Spleen (tissue), 11 donors: ENCODE measurements around the gene TMEM40. TPM values are rescaled to one million over a fixed set of nuclear protein-coding genes. Genes with fewer than 3 reads are reported as not detected.

Experiments used
- DNase-seq: peaks from one replicate; pipeline ENCODE4 v3.0.0-alpha.2; 2020
- H3K27ac ChIP-seq, 8 donors: fragments of 200-600 bp; sonication (generic) in 7 of 8; 1 replicate in 4 of 8; 2 replicates in 4 of 8; pipeline versions ENCODE4 v1.5.0 to v1.8.0; 2016 to 2021; ENCODE audit warnings: inconsistent platforms in 4 of 8, mild to moderate bottlenecking in 4 of 8, moderate library complexity in 1 of 8
- H3K27me3 ChIP-seq, 7 donors: fragments of 200-600 bp; sonication (generic) in 6 of 7; replicated peaks in 1 of 7; 1 replicate in 4 of 7; 2 replicates in 3 of 7; pipeline versions ENCODE4 v1.5.0 to v1.8.0; 2016 to 2021; ENCODE audit warnings: inconsistent platforms in 3 of 7, mild to moderate bottlenecking in 1 of 7
- H3K36me3 ChIP-seq, 6 donors: fragments of 200-600 bp; sonication (generic) in 5 of 6; 1 replicate in 4 of 6; 2 replicates in 2 of 6; pipeline versions ENCODE4 v1.5.0 to v1.8.0; 2016 to 2021; ENCODE audit warnings: inconsistent platforms in 2 of 6
- H3K4me1 ChIP-seq, 6 donors: fragments of 200-600 bp; sonication (generic) in 5 of 6; 1 replicate in 3 of 6; 2 replicates in 3 of 6; pipeline versions ENCODE4 v1.5.0 to v1.8.0; 2016 to 2021; ENCODE audit warnings: inconsistent platforms in 3 of 6
- H3K4me3 ChIP-seq, 8 donors: fragments of 200-600 bp; sonication (generic) in 7 of 8; 1 replicate in 4 of 8; 2 replicates in 4 of 8; pipeline versions ENCODE4 v1.5.0 to v1.8.0; 2016 to 2021; ENCODE audit warnings: inconsistent platforms in 4 of 8, mild to moderate bottlenecking in 4 of 8, moderate library complexity in 2 of 8
- H3K9me3 ChIP-seq, 8 donors: fragments of 200-600 bp; sonication (generic) in 7 of 8; 1 replicate in 4 of 8; 2 replicates in 4 of 8; pipeline versions ENCODE4 v1.5.0 to v1.8.0; 2016 to 2021; ENCODE audit warnings: inconsistent platforms in 4 of 8
- CTCF ChIP-seq, 11 experiments: fragments of 200-600 bp in 7 of 11; fragments of 450-650 bp in 4 of 11; sonication (generic) in 4 of 11; IDR thresholded peaks in 8 of 11; conservative IDR thresholded peaks in 3 of 11; 1 replicate in 7 of 11; 2 replicates in 4 of 11; pipeline versions ENCODE4 v1.4.0 to v1.8.0; 2016 to 2021; ENCODE audit warnings: antibody characterized with exemption in 11 of 11, inconsistent platforms in 4 of 11, mild to moderate bottlenecking in 1 of 11
- POLR2A ChIP-seq, 3 donors: fragments of 450-650 bp; IDR thresholded peaks; one replicate each; pipeline ENCODE4 v1.5.1; 2017; ENCODE audit warnings: antibody characterized with exemption in 3 of 3, mild to moderate bottlenecking in 1 of 3
- POLR2AphosphoS5 ChIP-seq, 3 donors: sonication (generic); formaldehyde crosslinking; IDR thresholded peaks; one replicate each; pipeline ENCODE4 v1.5.1; 2017; ENCODE audit warnings: antibody characterized with exemption in 3 of 3
- WGBS, 5 donors: extraction: QIAGEN DNeasy Blood & Tissue Kit in 3 of 5; methylation state at CpG; one replicate each; pipeline versions ENCODE4 v1.1.5 to v1.1.7; 2013 to 2018; 5-methylcytosine and 5-hydroxymethylcytosine counted together
- intact Hi-C: fragments of 100-400 bp; cut with DNase I; formaldehyde crosslinking; loops from one replicate; pipeline ENCODE4 v1.15.0; 2023; ENCODE audit warnings: low total_unique reads
- polyA plus RNA-seq, 3 donors: library from polyadenylated mRNA; stranded (reverse); fragments of 200-250 nt; gene quantifications; one replicate each; pipeline ENCODE4 v1.2.1, GENCODE V29; 2013
- total RNA-seq, 7 donors: library from RNA; depleted of rRNA in 3 of 7; stranded (reverse); fragments of >200 nt in 3 of 7; fragmentation: NEBNext Ultra II Directional in 4 of 7; extraction: Animal tissue kit (Norgen Biotek cat#: 25700) in 4 of 7; gene quantifications; one replicate each; pipeline versions ENCODE4 v1.1.0 to v1.2.1, GENCODE V29; 2016 to 2021
- donor health status: healthy with polysubstance abuse.
- donor health status: DM: no; HTN: no; CAD: no; lungs with moderate emphysema.
- donor health status: DM: no; HTN: no; CAD: no.
- donor health status: Bipolar disorder and iron deficiency.
- donor health status: healthy.
- donor health status: DM: no; HTN: no; CAD: no.
- donor health status: DM: yes; HTN: yes; CAD: no.

TMEM40 gene
- total and polyA plus RNA-seq, 10 donors = 0.29 to 3.8 (median 2.0) TPM

GRCh38 chr3:12766541-12766940 is 7.5 kb upstream of the TMEM40 start:
- WGBS, 5 donors = 77 to 94% (median 82%) methylated on average over 5 to 6 of the region's 6 CpGs
- Histone ChIP-seq H3K27me3 (no peaks in the 10 kb centered on the region), H3K4me1 (no peaks in the 10 kb centered on the region), H3K4me3 (no peak overlapping the region), H3K9me3 (no peaks in the 10 kb centered on the region), H3K36me3 (no peaks in the 10 kb centered on the region), H3K27ac (no peak overlapping the region)
- intact Hi-C loops = no loop called here
- DNase-seq = no peak
- TF ChIP-seq CTCF (IDR thresholded peaks at IDR 0.05 in 8 of 11, conservative IDR thresholded peaks at IDR 0.05 in 3 of 11) = no peak
- no peak for TF ChIP-seq POLR2A (IDR thresholded peaks at IDR 0.05)
- no peak for TF ChIP-seq POLR2AphosphoS5 (IDR thresholded peaks at IDR 0.05)

GRCh38 chr3:12764171-12764776 is 5.2 kb upstream of the TMEM40 start:
- H3K27me3 ChIP-seq = no peaks in the 10 kb centered on the region
- H3K4me3 ChIP-seq = no peak overlapping the region
- H3K9me3 ChIP-seq = no peaks in the 10 kb centered on the region
- intact Hi-C loops = no loop called here
- peaks cover 0 to under 1% (median 0%) of the 10 kb centered on the region in 6 donors for H3K4me1 ChIP-seq
- DNase-seq = no peak
- TF ChIP-seq POLR2A (IDR thresholded peaks at IDR 0.05) = no peak
- TF ChIP-seq POLR2AphosphoS5 (IDR thresholded peaks at IDR 0.05) = no peak
- no peak for TF ChIP-seq CTCF (IDR thresholded peaks at IDR 0.05 in 8 of 11, conservative IDR thresholded peaks at IDR 0.05 in 3 of 11)
- H3K27ac ChIP-seq = no peak overlapping the region
- H3K36me3 ChIP-seq = no peaks in the 10 kb centered on the region
- WGBS, 5 donors = 78 to 86% (median 82%) methylated on average over 8 of the region's 8 CpGs

GRCh38 chr3:12759693-12760565 is 870 bp upstream of the TMEM40 start:
- WGBS, 5 donors = 62 to 77% (median 71%) methylated on average over 8 of the region's 8 CpGs
- Histone ChIP-seq H3K36me3 (no peaks in the 10 kb centered on the region), H3K4me3 (no peak overlapping the region), H3K27ac (no peak overlapping the region), H3K9me3 (no peaks in the 10 kb centered on the region), H3K4me1 (peaks cover 0 to 19% (median 6%) of the 10 kb centered on the region in 6 donors), H3K27me3 (no peaks in the 10 kb centered on the region)
- intact Hi-C loops = no loop called here
- DNase-seq = no peak
- TF ChIP-seq POLR2A (IDR thresholded peaks at IDR 0.05) = no peak
- no peak for TF ChIP-seq POLR2AphosphoS5 (IDR thresholded peaks at IDR 0.05)
- no peak for TF ChIP-seq CTCF (IDR thresholded peaks at IDR 0.05 in 8 of 11, conservative IDR thresholded peaks at IDR 0.05 in 3 of 11)
